ENCODE data around the gene GCC2.
A peak's percentile ranks its signal among the peaks of the same experiment; 100 is the strongest.
"Not testable (repeated sequence)": the region's sequence is repeated elsewhere in the genome, so short reads cannot be mapped to it uniquely, and the experiment has no call there.

Gene GCC2

GRCh38 chr2:108448678-108449409 is at the start of gene GCC2:
Gene GCC2 (plus strand): TSS chr2:108449206. CDS start chr2:108449275, 69 bp downstream.
- H3K4me3 ChIP-seq (ENCODE audit: low read depth, low read length) = peak within 1 kb of the TSS; percentile 91

GRCh38 chr2:108399479-108399878 is 49.5 kb upstream of the GCC2 start:
- no peak overlapping the region for H3K4me3 ChIP-seq (ENCODE audit: low read depth, low read length)

- H3K4me3 ChIP-seq (ENCODE audit: low read depth, low read length) = no peak overlapping the region
Observed at GRCh38 chr2:108401800-108402199, 47.2 kb upstream of the GCC2 start.

- H3K4me3 ChIP-seq (ENCODE audit: low read depth, low read length) = no peak overlapping the region
Observed at GRCh38 chr2:108403494-108403893, 45.5 kb upstream of the GCC2 start.

GRCh38 chr2:108404784-108405397 is 44.1 kb upstream of the GCC2 start:
- H3K4me3 ChIP-seq (ENCODE audit: low read depth, low read length) = no peak overlapping the region

- H3K4me3 ChIP-seq (ENCODE audit: low read depth, low read length) = no peak overlapping the region
Observed at GRCh38 chr2:108407864-108408729, 40.9 kb upstream of the GCC2 start.

- no peak overlapping the region for H3K4me3 ChIP-seq (ENCODE audit: low read depth, low read length)
Observed at GRCh38 chr2:108409768-108410167, 39.2 kb upstream of the GCC2 start.

GRCh38 chr2:108412995-108413710 is 35.9 kb upstream of the GCC2 start:
- no peak overlapping the region for H3K4me3 ChIP-seq (ENCODE audit: low read depth, low read length)

- no peak overlapping the region for H3K4me3 ChIP-seq (ENCODE audit: low read depth, low read length)
Observed at GRCh38 chr2:108413711-108414095, 35.3 kb upstream of the GCC2 start.

- no peak overlapping the region for H3K4me3 ChIP-seq (ENCODE audit: low read depth, low read length)
Observed at GRCh38 chr2:108414256-108414876, 34.6 kb upstream of the GCC2 start.

- no peak overlapping the region for H3K4me3 ChIP-seq (ENCODE audit: low read depth, low read length)
Observed at GRCh38 chr2:108414945-108415344, 34.1 kb upstream of the GCC2 start.

GRCh38 chr2:108417254-108417653 is 31.8 kb upstream of the GCC2 start:
- no peak overlapping the region for H3K4me3 ChIP-seq (ENCODE audit: low read depth, low read length)

GRCh38 chr2:108418416-108418815 is 30.6 kb upstream of the GCC2 start:
- no peak overlapping the region for H3K4me3 ChIP-seq (ENCODE audit: low read depth, low read length)

- no peak overlapping the region for H3K4me3 ChIP-seq (ENCODE audit: low read depth, low read length)
Observed at GRCh38 chr2:108423067-108423466, 25.9 kb upstream of the GCC2 start.

GRCh38 chr2:108423502-108424251 is 25.3 kb upstream of the GCC2 start:
- no peak overlapping the region for H3K4me3 ChIP-seq (ENCODE audit: low read depth, low read length)

GRCh38 chr2:108428286-108429009 is 20.6 kb upstream of the GCC2 start:
- H3K4me3 ChIP-seq (ENCODE audit: low read depth, low read length) = no peak overlapping the region

GRCh38 chr2:108435578-108435977 is 13.4 kb upstream of the GCC2 start:
- H3K4me3 ChIP-seq (ENCODE audit: low read depth, low read length) = not testable (repeated sequence)

- no peak overlapping the region for H3K4me3 ChIP-seq (ENCODE audit: low read depth, low read length)
Observed at GRCh38 chr2:108436976-108437375, 12.0 kb upstream of the GCC2 start.

- H3K4me3 ChIP-seq (ENCODE audit: low read depth, low read length) = no peak overlapping the region
Observed at GRCh38 chr2:108441712-108442111, 7.3 kb upstream of the GCC2 start.

Data from iPS-11a (cell line).